ENCODE measurements around the gene CEBPZOS.
"Not testable (repeated sequence)": the region's sequence is repeated elsewhere in the genome, so short reads cannot be mapped to it uniquely, and the experiment has no call there.

CEBPZOS gene

GRCh38 chr2:37191747-37192146, 4.5 kb upstream of the CEBPZOS start:
- no peak for DNase-seq

- DNase-seq = no peak
These were observed 3.7 kb upstream of the CEBPZOS start for GRCh38 chr2:37192551-37192950.

- not testable (repeated sequence) for DNase-seq
These were observed 405 bp upstream of the CEBPZOS start for GRCh38 chr2:37195862-37196319.

- DNase-seq = no peak
These were observed 2.4 kb downstream of the CEBPZOS start for GRCh38 chr2:37198681-37199065.

GRCh38 chr2:37201208-37201607, 4.9 kb downstream of the CEBPZOS start:
- no peak for DNase-seq

GRCh38 chr2:37201766-37202165, 5.5 kb downstream of the CEBPZOS start:
- peak in 1 of 2 donors; percentile 2 for DNase-seq

- no peak for DNase-seq
These were observed 7.4 kb downstream of the CEBPZOS start for GRCh38 chr2:37203708-37204107.

- DNase-seq = not testable (repeated sequence)
These were observed 8.9 kb downstream of the CEBPZOS start for GRCh38 chr2:37205071-37205661.

- no peak for DNase-seq
These were observed 9.5 kb downstream of the CEBPZOS start for GRCh38 chr2:37205689-37206341.

- not testable (repeated sequence) for DNase-seq
These were observed 10.5 kb downstream of the CEBPZOS start for GRCh38 chr2:37206760-37207159.

DNA sequence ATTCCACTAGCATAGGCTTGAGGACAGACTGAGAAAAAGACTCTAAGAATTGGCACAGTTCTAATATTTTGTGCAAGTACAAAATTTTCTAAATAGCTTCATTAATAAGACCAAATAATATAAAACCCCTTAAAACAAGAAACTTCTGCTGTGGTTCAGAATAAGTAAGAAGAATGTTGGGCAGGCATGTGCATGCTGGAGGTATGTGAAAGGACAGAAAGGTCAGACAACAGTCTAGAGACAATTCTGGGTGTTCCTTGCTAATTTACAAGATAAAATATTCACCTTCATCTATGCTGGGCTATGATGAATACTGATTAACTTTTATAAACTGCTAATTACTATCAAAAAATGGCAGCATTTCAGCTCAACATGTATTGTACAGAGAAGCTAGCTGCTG, 14.9 kb downstream of the CEBPZOS start:
- no peak for DNase-seq

- DNase-seq = no peak
These were observed 15.6 kb downstream of the CEBPZOS start for GRCh38 chr2:37211939-37212338.

DNA sequence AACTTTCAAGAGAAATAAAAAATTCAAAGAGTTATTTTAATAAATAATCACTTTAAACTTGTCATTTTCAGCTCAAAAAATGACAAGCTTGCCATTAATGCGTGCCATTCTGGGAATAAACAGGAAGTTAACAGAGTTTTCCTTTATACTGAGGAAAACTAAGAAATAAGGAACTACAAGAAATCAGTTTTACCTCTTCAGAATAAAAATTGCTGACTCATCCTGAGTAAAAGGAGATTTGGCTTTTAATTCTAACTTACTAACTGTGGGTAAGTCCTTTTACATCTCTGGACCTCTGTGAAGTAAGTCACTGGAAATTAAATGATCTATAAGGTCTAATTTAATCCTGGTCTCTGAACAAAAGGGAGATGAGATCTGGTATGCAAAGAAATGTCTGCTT, 19.0 kb downstream of the CEBPZOS start:
- peak; percentile 14 to 23 for DNase-seq

DNA sequence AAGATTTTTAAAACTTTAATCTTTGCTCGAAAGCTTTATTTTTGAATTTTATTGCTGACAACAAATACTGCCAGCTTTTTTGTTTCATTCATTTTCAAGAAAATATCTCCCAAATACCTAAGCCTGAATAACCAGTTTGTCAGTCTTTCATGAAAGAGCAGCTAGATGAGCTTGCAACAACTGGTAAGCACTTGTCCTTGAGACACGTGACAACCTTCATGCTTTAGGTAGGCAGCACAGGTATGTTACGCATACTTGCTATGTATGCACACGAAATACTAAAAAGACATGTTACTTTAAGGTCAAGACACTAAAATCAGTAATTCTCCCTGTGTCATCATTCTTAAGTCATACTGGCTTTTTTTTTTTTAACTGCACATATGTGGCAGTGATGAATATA, 22.8 kb downstream of the CEBPZOS start:
- DNase-seq = no peak

DNA sequence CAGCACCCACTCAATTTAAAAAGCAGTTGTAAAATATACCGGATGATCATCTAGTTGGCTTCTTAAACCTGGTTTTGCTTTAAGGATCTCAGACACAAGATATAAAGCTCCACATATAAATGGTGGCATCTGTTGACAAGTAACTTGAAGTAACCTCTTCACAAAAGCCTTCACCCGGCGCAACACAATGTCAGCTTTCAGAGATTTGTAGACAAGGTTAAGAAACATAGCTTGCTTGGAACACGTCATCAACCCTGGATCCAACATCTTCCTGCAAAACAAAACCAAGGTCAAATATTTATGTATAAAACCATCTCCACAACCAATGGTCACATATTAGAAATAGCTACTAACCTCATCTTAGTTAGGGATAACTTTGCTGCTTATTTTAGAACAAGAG, 26.8 kb downstream of the CEBPZOS start:
- DNase-seq = no peak

DNA sequence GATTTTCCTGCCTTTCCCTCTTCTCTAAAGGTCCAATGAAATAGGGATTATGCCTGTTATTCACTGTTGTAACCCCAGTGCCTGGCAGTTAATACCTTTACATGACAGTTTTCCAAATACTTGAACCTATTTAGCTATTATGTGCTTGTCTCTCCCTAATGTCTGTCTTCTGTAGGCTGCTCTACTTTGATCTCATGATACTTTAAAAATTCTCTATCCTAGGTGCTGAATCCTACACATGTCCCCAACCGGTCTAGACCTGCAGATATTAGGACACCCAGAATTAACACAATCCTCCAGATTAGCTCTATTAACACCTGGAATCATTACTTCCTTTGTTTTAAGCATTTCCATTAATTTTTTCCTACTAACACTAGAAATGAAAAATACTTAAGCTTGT, 27.8 kb downstream of the CEBPZOS start:
- no peak for DNase-seq

- DNase-seq = not testable (repeated sequence)
These were observed 28.8 kb downstream of the CEBPZOS start for GRCh38 chr2:37225129-37225528.

- no peak for DNase-seq
These were observed 30.6 kb downstream of the CEBPZOS start for GRCh38 chr2:37226863-37227262.

- DNase-seq = no peak
These were observed 32.5 kb downstream of the CEBPZOS start for GRCh38 chr2:37228788-37229187.

DNA sequence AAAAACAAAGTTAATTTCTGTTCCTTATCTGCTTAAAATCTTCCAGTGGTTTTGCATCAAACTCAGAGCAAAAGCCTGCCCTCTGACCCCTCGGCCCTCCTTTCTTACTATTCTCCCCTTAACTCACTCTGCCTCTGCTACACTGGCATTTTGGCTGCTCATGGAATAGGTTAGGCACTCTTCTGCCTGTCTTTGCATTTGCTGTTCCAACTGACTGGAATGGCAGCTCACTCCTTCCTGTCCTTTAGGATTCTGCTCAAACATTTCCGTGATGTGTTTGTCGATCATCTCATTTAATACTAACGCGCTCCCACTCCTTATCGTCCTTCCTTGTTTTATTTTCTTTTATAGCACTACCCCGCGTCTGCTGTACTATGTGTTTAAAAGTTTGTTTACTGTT, 34.3 kb downstream of the CEBPZOS start:
- DNase-seq = peak in 1 of 2 donors; percentile 6

DNA sequence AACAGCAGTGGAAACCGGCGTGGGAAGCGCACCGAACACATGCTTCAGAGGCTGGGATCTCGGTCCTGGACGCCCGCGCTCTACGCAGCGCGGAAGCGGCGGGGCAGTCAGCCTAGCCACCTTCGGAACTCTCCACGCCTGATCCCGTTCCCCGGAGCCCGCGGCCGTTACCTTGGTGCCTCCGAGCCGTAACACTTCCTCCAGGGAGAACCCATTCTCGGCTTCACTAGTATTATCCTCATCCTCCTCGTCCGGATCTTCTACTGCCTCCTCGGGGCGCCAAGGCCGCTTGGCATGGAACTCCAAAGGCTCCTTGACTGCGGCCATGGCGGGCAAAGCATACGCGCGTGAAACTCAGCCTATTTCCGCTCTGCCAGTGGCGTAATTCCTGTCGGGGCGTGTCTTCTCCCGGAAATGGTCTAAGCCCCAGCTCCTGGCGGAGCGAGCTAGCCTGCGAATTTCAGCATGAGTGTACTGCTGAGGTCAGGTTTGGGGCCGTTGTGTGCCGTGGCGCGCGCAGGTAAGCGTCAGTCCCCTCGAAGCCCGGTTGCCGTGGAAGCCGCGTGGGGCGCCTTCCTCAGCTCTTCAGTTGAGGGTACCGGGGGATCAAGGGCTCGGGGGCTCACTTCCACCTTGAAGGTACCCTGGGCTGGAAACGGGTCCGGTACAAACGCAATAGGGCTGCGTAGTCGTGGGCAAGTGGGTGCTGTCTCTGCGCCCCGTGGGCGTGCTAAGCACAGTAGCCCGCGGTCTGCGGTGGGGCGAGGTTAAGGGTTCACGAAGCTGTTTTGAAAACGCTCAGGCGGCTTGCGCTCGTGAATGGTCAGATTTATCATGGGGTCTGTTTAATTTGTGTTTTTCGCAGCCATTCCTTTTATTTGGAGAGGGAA, 35.2 kb downstream of the CEBPZOS start, which contains the start of the genes CEBPZ and NDUFAF7:
CEBPZ (minus strand) TSS at position 356 of the 890 bp plus-strand sequence; CDS start at position 327, 29 bp downstream.
NDUFAF7 (plus strand) TSS at position 418 of the 890 bp plus-strand sequence; CDS start at position 466, 48 bp downstream.
- DNase-seq = peak; percentile 92 to 93

DNA sequence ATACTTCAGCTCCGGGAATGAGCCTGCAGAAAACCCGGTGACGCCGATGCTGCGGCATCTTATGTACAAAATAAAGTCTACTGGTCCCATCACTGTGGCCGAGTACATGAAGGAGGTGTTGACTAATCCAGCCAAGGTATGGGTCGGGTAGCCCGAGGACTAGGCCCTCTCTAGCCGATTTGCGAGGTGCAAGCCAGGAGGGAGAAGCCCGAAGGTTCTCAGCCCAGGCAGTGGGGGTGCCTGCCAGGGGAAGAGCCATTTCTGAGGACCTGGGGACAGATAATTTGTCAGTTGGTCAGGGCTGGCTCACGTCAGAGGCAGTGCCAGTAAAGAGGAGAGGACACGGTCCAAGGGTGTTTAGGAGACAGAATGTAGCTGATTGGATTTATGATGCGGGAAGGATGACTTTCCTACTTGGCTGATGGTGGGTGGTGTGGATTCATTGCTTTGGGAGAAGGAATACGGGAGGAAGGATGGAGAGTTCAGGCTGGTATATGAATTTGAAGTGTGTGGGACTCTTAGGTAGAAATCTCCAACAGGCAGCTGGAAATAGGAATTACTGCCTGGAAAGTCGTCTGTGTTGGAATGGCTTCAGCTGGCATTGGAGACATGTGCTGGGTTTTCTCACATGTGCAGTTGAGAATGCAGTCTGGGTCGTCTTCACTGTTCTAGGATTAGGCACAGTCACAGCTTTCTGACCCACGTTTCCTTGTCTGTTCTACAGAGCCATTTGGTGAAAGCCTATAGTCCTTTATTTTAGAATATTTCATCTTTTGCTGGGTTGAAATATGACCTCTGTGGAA, 36.0 kb downstream of the CEBPZOS start:
- no peak for DNase-seq

DNA sequence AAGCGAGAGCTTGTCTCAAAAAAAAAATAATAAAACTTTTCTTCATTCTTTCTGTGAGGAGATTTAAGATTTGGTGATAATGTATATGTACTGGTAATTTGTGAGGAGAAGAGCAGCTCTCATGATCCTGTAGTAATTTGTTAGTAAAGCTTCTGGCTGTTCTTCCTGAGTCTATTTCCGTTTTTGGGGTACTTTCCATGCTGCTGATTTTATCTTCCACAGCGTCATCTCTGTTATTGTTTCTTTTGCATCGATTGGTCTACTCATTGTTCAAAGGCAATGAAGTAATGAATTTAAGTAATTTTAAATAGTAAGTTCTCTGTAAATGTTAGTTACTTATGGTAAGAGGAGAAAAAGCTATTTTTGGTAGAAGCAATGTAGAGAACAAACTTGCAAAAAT, 47.1 kb downstream of the CEBPZOS start:
- DNase-seq = no peak
